Esophagus squamous epithelium (tissue), 5 donors: Measurements from ENCODE around the gene STX8. TPM values are rescaled to one million over a fixed set of nuclear protein-coding genes. Genes with fewer than 3 reads are reported as not detected.
A peak's percentile ranks its signal among the peaks of the same experiment; 100 is the strongest.
"Not testable (repeated sequence)": the region's sequence is repeated elsewhere in the genome, so short reads cannot be mapped to it uniquely, and the experiment has no call there.

Experiments used
- DNase-seq: peaks from one replicate; lab custom pipeline; 2025; lab: John Stamatoyannopoulos, UW
- H3K27ac ChIP-seq, 4 donors: fragments of 200-600 bp; sonication (generic); one replicate each; pipeline ENCODE4 v1.5.1; 2016 to 2019; ENCODE audit warnings: mild to moderate bottlenecking in 1 of 4
- H3K27me3 ChIP-seq, 4 donors: fragments of 200-600 bp; sonication (generic); 1 replicate in 3 of 4; 2 replicates in 1 of 4; pipeline versions ENCODE4 v1.5.1 to v1.6.0; 2017 to 2021; ENCODE audit warnings: antibody characterized with exemption in 1 of 4
- H3K36me3 ChIP-seq, 3 donors: fragments of 200-600 bp; sonication (generic); one replicate each; pipeline ENCODE4 v1.5.1; 2016 to 2019
- H3K4me1 ChIP-seq, 3 donors: fragments of 200-600 bp; sonication (generic); one replicate each; pipeline ENCODE4 v1.5.1; 2017 to 2019
- H3K4me3 ChIP-seq, 4 donors: fragments of 200-600 bp; sonication (generic); 1 replicate in 3 of 4; 2 replicates in 1 of 4; pipeline ENCODE4 v1.5.1; 2016 to 2019; ENCODE audit warnings: mild to moderate bottlenecking in 2 of 4, moderate library complexity in 1 of 4
- H3K9me3 ChIP-seq, 3 donors: fragments of 200-600 bp; sonication (generic); one replicate each; pipeline ENCODE4 v1.5.1; 2016 to 2019
- CTCF ChIP-seq, 6 experiments: fragments of 450-650 bp in 4 of 6; fragments of 200-600 bp in 2 of 6; sonication (generic) in 2 of 6; IDR thresholded peaks; one replicate each; pipeline ENCODE4 v1.5.1; 2016 to 2019; ENCODE audit warnings: antibody characterized with exemption in 6 of 6, mild to moderate bottlenecking in 4 of 6, moderate library complexity in 4 of 6
- POLR2A ChIP-seq, 4 donors: fragments of 450-650 bp; IDR thresholded peaks; one replicate each; pipeline ENCODE4 v1.6.1; 2017; ENCODE audit warnings: antibody characterized with exemption in 4 of 4, mild to moderate bottlenecking in 4 of 4, moderate library complexity in 3 of 4
- WGBS, 2 donors: methylation state at CpG; one replicate each; pipeline ENCODE4 v1.1.5; 2018; 5-methylcytosine and 5-hydroxymethylcytosine counted together
- intact Hi-C: fragments of 100-400 bp; cut with DNase I; formaldehyde crosslinking; loops from one replicate; pipeline ENCODE4 v1.15.0; 2022
- total RNA-seq, 4 donors: library from RNA; depleted of rRNA; stranded (reverse); fragments of >200 nt; gene quantifications; one replicate each; pipeline ENCODE4 v1.1.0, GENCODE V29; 2016
- donor health status: DM: yes; HTN: yes; CAD: no.

STX8 gene
- total RNA-seq, 4 donors from 2014 or later: 31.8 to 66.4 (median 46.5) TPM

GRCh38 chr17:9566067-9566466 is 9.6 kb downstream of the STX8 start:
- H3K4me1 ChIP-seq: no peaks in the 10 kb centered on the region
- TF ChIP-seq POLR2A (IDR thresholded peaks at IDR 0.05): no peak
- TF ChIP-seq CTCF (IDR thresholded peaks at IDR 0.05): no peak
- H3K27me3 ChIP-seq: no peaks in the 10 kb centered on the region
- no peak overlapping the region for H3K4me3 ChIP-seq
- intact Hi-C loops: no loop called here
- H3K27ac ChIP-seq: no peak overlapping the region
- no peaks in the 10 kb centered on the region for H3K9me3 ChIP-seq
- DNase-seq: no peak
- 41 to 43% methylated on average over 7 of the region's 7 CpGs for WGBS, 2 donors
- H3K36me3 ChIP-seq: peaks cover 0 to 40% (median 10%) of the 10 kb centered on the region in 3 donors

GRCh38 chr17:9564104-9564503 is 11.5 kb downstream of the STX8 start:
- intact Hi-C loops: no loop called here
- Histone ChIP-seq H3K9me3 (no peaks in the 10 kb centered on the region), H3K4me3 (no peak overlapping the region), H3K27me3 (no peaks in the 10 kb centered on the region), H3K4me1 (no peaks in the 10 kb centered on the region), H3K27ac (no peak overlapping the region), H3K36me3 (peaks cover 0 to 30% (median 10%) of the 10 kb centered on the region in 3 donors)
- DNase-seq: no peak
- TF ChIP-seq CTCF (IDR thresholded peaks at IDR 0.05): no peak
- no peak for TF ChIP-seq POLR2A (IDR thresholded peaks at IDR 0.05)

- DNase-seq: no peak
- H3K27me3 ChIP-seq: no peaks in the 10 kb centered on the region
- H3K4me3 ChIP-seq: no peak overlapping the region
- TF ChIP-seq POLR2A (IDR thresholded peaks at IDR 0.05): no peak
- TF ChIP-seq CTCF (IDR thresholded peaks at IDR 0.05): no peak
- intact Hi-C loops: no loop called here
- no peak overlapping the region for H3K27ac ChIP-seq
- H3K9me3 ChIP-seq: no peaks in the 10 kb centered on the region
- H3K36me3 ChIP-seq: peaks cover 0 to 21% (median 0%) of the 10 kb centered on the region in 3 donors
- WGBS, 2 donors: 92% methylated on average over 9 of the region's 9 CpGs
- no peaks in the 10 kb centered on the region for H3K4me1 ChIP-seq
Observed at GRCh38 chr17:9557857-9558256, 17.8 kb downstream of the STX8 start.

GRCh38 chr17:9557161-9557755 is 18.4 kb downstream of the STX8 start:
- Histone ChIP-seq H3K36me3 (peaks cover 0 to 24% (median 0%) of the 10 kb centered on the region in 3 donors), H3K4me1 (no peaks in the 10 kb centered on the region), H3K27ac (no peak overlapping the region), H3K4me3 (no peak overlapping the region), H3K9me3 (no peaks in the 10 kb centered on the region), H3K27me3 (no peaks in the 10 kb centered on the region)
- intact Hi-C loops: no loop called here
- WGBS, 2 donors: 64 to 67% methylated on average over 8 to 10 of the region's 10 CpGs
- no peak for DNase-seq
- TF ChIP-seq CTCF (IDR thresholded peaks at IDR 0.05) (no peak), POLR2A (IDR thresholded peaks at IDR 0.05) (no peak)

GRCh38 chr17:9554715-9555114 is 20.9 kb downstream of the STX8 start:
- TF ChIP-seq CTCF (IDR thresholded peaks at IDR 0.05): peak in 1 of 6 experiments; percentile 45
- 68 to 77% methylated on average over 5 to 6 of the region's 6 CpGs for WGBS, 2 donors

More at GRCh38 chr17:9554715-9555114, 20.9 kb downstream of the STX8 start:
- H3K27ac ChIP-seq, H3K27me3 ChIP-seq, DNase-seq, H3K4me1 ChIP-seq, intact Hi-C loops, H3K9me3 ChIP-seq, H3K4me3 ChIP-seq: not testable (repeated sequence)
- peaks cover 0 to 42% (median 0%) of the 10 kb centered on the region in 3 donors for H3K36me3 ChIP-seq
